Measurements from ENCODE around the gene C1QTNF5.

GRCh38 chr11:119373059-119373920 lies 32.6 kb upstream of the C1QTNF5 start:
- TF ChIP-seq CTCF (IDR thresholded peaks at IDR 0.05) = no peak
- no peak for TF ChIP-seq ZFX (IDR thresholded peaks at IDR 0.05; ENCODE audit: borderline replicate concordance)
